ENCODE data around the gene NAGPA.

The NAGPA gene

DNA sequence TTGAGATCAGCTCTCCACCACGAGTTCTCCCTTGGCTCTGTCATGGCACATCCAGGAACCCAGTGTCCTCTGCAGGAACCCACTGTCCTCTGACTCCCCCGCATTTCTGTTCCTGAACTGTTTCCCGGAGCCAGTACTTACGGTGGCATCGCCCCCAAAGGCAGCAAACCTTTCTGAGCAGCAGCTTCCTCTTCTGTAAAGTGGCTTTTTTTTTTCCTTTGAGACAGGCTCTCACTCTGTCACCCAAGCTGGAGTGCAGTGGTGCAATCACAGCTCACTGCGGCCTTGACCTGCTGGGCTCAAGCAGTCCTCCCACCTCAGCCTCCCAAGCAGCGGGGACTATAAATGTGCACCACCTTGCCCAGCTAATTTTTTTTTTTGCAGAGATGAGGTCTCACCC is 32.2 kb downstream of the NAGPA start:
- DNase-seq = peak in 1 of 2 donors; percentile 74

DNA sequence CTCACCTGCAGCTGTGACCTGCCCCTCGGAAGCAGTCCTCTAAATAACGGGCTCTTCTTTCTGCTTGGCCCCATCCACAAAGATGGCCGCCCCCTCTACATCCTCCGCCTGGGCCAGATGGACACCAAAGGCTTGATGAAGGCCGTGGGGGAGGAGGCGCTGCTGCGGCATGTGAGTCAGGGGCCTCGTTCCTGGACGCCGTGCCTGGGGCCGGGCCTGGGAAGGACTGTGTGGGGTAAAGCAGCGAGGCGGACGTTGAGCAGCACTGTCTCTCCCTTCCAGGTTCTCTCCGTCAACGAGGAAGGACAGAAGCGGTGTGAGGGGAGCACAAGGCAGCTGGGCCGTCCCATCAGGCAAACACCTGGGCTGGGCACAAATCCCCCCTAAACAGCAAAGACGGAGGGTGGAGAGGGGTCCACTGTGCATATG is 33.1 kb downstream of the NAGPA start:
- no peak for DNase-seq

- DNase-seq = no peak
Observed at GRCh38 chr16:4994719-4995434, 38.9 kb downstream of the NAGPA start.

DNA sequence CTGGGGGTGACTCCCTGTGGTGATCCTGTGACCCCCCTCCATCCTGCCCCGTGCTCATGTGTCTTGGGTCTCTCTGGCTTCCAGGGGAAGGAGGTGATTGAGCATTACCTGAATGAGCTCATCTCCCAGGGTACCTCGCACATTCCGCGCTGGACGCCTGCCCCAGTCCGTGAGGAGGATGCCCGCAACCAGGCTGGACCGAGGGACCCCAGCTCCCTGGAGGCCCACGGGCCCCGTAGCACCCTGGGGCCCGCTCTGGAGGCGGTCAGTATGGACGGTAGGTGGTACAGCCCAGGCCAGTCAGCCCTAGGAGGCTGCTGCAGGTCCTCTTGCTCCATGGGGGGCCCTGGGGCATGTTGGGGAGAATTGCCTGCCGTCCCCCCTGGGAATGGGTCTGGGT is 42.0 kb downstream of the NAGPA start:
- DNase-seq = no peak

DNA sequence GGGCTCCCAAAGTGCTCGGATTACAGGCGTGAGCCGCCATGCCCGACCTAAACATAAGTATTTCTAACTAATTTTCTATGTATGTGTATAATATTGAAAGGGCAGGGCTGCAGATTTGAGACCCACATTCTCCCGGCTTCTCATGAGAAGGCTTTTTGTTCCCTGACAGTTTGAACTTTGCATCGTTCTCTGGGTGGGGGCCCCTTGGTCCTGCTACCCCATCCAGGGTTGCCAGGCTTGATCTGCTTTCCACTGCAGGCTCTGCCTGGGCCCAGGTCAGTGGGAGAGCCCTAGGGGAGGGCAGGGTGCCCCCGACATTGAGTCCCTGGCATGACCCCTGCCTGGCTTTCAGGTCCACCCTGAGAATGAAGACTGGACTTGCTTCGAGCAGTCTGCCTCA is 43.3 kb downstream of the NAGPA start:
- DNase-seq = no peak

- DNase-seq = no peak
Observed at GRCh38 chr16:4989391-4990006, 44.2 kb downstream of the NAGPA start.

GRCh38 chr16:4988647-4989046 is 45.1 kb downstream of the NAGPA start:
- DNase-seq = no peak

DNA sequence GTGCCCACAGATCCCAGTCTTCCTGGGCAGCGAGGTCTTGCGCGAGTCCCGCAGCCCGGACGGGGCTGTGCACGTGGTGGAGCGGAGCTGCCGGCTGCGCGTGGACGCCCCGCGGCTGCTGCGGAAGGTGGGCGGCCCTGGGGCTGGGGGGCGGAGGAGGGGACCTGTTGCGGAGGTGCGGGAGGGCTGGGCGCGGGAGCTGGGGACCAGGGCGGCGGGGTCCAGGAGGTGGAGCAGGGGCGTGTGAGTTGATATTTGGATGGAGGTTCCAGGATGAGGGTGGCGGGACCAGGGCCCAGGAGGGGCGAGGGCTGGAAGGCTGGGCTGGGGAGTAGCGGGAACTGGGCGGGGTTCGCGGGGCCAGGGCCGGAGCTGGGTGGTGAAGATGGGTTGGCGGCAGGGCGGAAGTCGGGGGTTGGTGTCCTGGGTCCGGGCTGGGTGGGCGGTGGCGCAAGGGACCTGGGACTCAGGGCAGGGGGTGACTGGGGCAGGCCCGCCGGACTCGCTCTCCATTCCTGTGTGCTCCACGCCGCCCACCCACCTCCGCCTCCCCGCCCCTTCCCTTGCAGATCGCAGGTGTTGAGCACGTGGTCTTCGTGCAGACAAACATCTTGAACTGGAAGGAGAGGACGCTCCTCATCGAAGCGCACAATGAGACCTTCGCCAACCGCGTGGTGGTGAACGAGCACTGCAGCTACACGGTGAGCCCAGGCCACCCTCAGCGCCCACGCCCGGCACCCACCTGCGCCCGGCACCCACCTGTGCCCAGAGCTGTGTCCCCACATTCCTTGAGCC is 46.0 kb downstream of the NAGPA start:
- no peak for DNase-seq

GRCh38 chr16:4987250-4987579 is 46.5 kb downstream of the NAGPA start:
- no peak for DNase-seq

DNA sequence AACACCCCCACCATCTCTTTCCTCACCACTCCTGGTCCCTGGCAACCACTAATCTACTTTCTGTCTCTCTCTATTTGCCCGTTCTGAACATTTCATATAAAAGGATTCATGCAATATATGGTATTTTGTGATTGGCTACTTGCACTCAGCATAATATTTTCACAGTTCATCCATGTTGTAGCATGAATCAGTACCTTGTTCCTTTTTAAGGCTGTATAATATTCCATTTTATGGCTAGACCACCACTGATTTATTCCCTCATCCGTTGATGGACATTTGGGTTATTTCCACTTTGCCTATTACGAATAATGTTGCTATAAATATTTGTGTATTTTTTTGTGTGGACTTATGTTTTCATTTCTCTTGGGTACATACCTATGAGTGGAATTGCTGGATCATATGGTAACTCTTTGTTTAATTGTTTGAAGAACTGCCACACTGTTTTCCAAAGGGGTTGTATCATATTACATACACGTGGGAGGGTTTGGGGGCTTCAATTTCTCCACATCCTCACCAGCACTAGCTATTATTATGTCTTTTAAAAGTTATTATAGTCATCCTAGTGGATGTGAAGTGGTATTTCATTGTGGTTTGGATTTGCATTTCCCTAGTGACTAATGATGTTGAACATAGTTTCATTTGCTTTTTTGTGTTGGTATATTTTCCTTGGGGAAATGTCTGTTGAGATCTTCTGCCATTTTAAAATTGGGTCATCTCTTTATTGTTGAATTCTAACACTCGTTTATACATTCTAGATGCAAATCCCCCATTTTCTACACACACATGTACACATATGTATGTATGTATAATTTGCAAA is 49.4 kb downstream of the NAGPA start:
- no peak for DNase-seq

DNA sequence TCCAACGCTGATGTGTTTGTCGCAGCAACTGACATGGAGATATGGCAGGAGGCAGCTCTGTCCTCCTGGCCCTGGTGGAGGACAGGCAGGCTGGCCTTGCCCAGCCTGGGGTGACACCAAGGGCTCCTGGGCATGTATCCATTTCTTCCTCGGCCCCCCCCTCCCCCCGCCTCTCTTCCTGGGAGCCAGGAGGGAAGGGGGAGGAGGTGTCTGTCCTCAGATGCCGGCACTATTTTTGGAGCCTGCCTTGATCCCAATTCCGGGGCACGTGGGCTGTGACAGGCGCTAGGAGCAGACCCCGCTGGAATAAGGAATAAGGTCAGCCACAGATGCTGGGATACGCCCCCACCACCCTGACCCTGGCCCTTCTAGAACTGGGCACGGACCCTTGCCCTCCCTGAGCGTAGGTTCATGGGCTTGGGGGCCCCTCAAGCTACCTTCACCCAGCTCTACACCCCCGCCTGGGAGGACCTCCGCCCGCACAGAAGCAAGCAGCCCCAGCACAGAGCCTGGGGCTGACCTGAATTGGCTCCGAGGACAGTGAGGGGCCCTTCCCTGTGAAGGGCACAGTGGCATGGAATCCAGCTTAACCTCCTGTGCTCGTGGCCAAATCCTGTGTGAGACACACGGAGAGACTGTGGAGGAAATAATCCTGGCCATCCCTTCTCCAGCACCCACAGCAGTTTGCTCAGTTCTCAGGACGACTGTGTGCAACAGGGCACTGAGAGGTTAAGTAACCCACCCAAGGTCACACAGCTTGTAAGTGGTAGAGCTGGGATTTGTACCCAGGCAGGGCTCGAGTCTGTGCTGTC is 51.5 kb downstream of the NAGPA start:
- no peak for DNase-seq

DNA sequence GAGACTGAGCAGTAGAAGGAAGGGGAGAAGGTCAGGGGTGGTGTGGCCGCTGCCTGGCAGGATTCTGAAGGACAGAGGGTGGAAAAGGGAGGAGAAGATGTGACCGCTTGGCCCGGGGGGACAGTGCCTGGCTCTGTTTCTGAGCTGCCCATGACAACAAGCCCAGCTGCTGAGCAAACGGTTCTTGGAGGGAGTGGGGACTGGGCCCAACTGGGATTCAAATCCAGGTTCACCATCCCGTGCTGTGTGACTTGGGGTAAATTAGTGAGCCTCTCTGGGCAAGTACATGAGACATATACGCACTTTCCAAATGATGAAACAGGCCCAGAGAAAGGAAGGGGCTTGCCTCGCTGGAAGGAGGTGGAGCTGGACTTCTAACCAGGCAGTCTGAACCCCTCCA is 52.3 kb downstream of the NAGPA start:
- DNase-seq = no peak

DNA sequence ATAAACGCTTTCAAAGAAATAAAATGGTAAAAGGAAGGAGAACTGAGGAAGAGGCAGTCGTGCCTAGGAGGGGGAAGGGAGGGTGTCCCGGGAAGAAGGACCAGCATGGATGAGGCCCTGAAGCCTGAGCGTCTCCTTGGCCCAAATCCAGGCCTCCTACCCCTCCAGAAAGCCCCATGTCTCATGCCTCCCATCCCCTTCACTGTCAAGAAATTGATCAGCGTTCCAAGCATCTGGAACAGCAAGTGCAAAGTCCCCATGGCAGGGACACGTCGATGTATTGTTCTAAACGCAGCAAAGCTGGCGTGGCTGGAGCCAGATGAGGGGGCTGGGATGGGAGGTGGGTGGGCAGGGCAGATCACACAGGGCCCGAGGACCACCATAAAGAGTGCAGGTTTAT is 53.0 kb downstream of the NAGPA start:
- no peak for DNase-seq

GRCh38 chr16:4979736-4980660 is 53.7 kb downstream of the NAGPA start:
- DNase-seq = no peak

GRCh38 chr16:4979164-4979563 is 54.6 kb downstream of the NAGPA start:
- no peak for DNase-seq

- no peak for DNase-seq
Observed at GRCh38 chr16:4976611-4977145, 57.1 kb downstream of the NAGPA start.

GRCh38 chr16:4976079-4976478 is 57.7 kb downstream of the NAGPA start:
- DNase-seq = peak in 1 of 2 donors; percentile 67

All from bone marrow (tissue), 2 donors.